HFFc6 (cell line): ENCODE measurements around the gene OR5K3. TPM values are rescaled to one million over a fixed set of nuclear protein-coding genes. Genes with fewer than 3 reads are reported as not detected.

Experiments
- DNase-seq: peaks from one replicate; pipeline ENCODE4 v3.0.0-alpha.2; 2018
- H3K27ac Mint-ChIP-seq: 2 replicates; pipeline ENCODE4 v1.8.0; 2020; ENCODE audit warnings: mild to moderate bottlenecking, mixed read lengths
- H3K27me3 Mint-ChIP-seq: 2 replicates; pipeline ENCODE4 v1.8.0; 2021; ENCODE audit warnings: mild to moderate bottlenecking, moderate library complexity, mixed read lengths; ENCODE audit not compliant: insufficient read depth
- H3K36me3 Mint-ChIP-seq: 2 replicates; pipeline ENCODE4 v1.8.0; 2021; ENCODE audit warnings: low read depth, mixed read lengths
- H3K4me1 Mint-ChIP-seq: 2 replicates; pipeline ENCODE4 v1.8.0; 2020; ENCODE audit warnings: low read depth, mixed read lengths
- H3K4me3 Mint-ChIP-seq: 2 replicates; pipeline ENCODE4 v1.8.0; 2020; ENCODE audit warnings: mild to moderate bottlenecking, moderate library complexity, mixed read lengths
- H3K9me3 Mint-ChIP-seq: 2 replicates; pipeline ENCODE4 v1.8.0; 2020; ENCODE audit warnings: mild to moderate bottlenecking, mixed read lengths
- long read RNA-seq: library from polyadenylated mRNA; unstranded; transcript quantifications from one replicate; pipeline ENCODE4 v2.0.0, GENCODE V29; 2019
- total RNA-seq, 6 experiments: library from RNA; stranded (reverse); fragmentation: NEBNext Ultra II Directional; extraction: Animal tissue kit (Norgen Biotek cat#: 25700); gene quantifications; 2 replicates in 1 of 6; 3 replicates in 5 of 6; pipeline ENCODE4 v1.2.3, GENCODE V29; 2021
- TF ChIP-seq, protein P1 (sequence below): fragments of 200-600 bp; sonication (generic); IDR thresholded peaks from 2 replicates; pipeline ENCODE4 v1.5.0; 2021; ENCODE audit warnings: antibody characterized with exemption, mild to moderate bottlenecking

The OR5K3 gene, protein sequence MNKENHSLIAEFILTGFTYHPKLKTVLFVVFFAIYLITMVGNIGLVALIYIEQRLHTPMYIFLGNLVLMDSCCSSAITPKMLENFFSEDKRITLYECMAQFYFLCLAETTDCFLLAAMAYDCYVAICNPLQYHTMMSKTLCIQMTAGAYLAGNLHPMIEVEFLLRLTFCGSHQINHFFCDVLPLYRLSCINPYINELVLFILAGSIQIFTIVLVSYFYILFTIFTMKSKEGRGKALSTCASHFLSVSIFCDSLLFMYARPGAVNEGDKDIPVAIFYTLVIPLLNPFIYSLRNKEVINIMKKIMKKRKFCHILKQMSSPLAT
- not detected for total RNA-seq
- long read RNA-seq = 0 reads

DNA sequence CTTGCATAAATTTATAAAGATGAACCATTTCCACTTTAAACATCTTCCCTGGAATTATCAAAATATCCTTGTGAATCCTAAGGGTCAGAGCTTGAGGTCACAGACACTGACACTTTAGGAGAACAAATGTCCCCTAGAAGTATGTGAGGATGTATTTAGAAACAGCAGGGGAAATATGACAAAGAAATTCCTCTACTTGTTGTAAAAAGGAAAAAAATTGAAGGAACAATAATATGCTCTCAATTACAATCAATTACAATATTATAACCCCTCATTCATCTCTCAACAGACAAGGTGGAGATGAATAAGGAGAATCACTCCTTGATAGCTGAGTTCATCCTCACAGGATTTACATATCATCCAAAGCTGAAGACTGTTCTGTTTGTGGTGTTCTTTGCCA lies at the start of gene OR5K3:
Gene OR5K3, plus strand, starts transcription at position 301 of the 400 bp plus-strand sequence. Its CDS starts 0 bp downstream, at position 301.
- Mint-ChIP-seq H3K4me1 (no peaks in the 10 kb centered on the region), H3K27ac (no peak within 1 kb of the TSS), H3K27me3 (peaks cover 3% of the 10 kb centered on the region; the same call in 1 of the 2 replicates), H3K4me3 (no peak within 1 kb of the TSS), H3K36me3 (no peaks in the 10 kb centered on the region), H3K9me3 (no peaks in the 10 kb centered on the region)
- no peak for DNase-seq
- TF ChIP-seq, protein P1, sequence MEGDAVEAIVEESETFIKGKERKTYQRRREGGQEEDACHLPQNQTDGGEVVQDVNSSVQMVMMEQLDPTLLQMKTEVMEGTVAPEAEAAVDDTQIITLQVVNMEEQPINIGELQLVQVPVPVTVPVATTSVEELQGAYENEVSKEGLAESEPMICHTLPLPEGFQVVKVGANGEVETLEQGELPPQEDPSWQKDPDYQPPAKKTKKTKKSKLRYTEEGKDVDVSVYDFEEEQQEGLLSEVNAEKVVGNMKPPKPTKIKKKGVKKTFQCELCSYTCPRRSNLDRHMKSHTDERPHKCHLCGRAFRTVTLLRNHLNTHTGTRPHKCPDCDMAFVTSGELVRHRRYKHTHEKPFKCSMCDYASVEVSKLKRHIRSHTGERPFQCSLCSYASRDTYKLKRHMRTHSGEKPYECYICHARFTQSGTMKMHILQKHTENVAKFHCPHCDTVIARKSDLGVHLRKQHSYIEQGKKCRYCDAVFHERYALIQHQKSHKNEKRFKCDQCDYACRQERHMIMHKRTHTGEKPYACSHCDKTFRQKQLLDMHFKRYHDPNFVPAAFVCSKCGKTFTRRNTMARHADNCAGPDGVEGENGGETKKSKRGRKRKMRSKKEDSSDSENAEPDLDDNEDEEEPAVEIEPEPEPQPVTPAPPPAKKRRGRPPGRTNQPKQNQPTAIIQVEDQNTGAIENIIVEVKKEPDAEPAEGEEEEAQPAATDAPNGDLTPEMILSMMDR = no peak

DNA sequence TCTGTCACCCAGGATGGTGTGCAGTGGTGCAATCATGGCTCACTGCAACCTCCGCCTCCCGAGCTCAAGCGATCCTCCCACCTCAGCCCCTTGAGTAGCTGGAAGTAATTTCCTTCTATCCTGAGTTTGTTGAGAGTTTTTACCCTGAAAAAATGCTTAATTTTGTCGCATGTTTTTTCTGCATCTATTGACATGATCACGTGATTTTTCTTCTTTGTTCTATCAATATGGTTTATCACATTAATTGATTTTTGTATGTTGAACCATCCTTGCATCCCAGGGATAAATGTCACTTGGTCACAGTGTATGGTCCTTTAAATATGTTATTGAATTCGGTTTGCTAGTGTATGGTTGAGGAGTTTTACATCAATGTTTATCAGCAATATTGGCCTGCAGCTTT lies 48.7 kb upstream of the OR5K3 start:
- H3K27ac Mint-ChIP-seq = no peak overlapping the region

DNA sequence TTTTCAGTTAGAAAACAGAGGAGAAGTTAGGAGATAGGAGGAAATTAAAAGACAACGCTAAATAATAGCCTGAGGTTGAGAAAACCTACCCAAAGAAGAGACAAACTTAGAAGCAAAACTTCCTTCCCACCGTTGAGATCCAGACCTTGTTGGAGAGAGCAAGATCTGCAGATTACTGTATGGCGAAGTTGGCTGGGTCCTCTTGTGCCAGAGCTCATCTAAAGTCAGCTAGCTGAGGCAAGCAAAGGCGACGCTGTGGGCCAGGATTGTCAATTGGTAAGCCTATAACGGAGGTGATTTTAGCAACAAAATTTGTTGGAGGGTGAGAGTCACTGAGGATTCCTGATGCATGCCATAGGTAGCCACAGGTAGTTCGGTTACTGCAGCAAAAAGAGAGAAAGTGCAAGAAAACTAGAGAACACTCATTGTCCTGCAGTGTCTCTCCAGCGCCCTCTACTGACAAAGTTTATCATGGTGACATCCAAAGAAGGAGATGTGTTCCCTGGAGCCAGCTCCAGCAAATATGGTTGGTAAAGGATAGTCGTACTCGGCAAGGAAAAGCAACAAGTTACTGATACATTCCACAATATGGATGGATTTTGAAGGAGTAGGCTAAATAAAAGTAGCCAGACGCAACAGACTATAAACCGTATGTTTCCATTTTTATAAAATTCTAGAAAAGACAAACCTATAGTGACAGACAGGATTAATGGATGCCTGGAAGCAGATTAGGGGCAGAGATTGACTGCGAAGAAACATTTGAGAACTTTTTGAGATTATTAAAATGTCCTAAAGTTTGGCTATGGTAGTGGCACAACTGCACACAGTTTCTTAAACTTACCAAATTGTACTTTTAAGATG lies 46.6 kb upstream of the OR5K3 start:
- TF ChIP-seq, protein P1 = peak; percentile 82
- Mint-ChIP-seq H3K4me3 (no peak overlapping the region; the same call in 1 of the 2 replicates), H3K27ac (no peak overlapping the region), H3K4me1 (no peaks in the 10 kb centered on the region), H3K9me3 (no peaks in the 10 kb centered on the region), H3K36me3 (no peaks in the 10 kb centered on the region), H3K27me3 (0 out of 2 replicates have a peak, but pooled peaks cover 2% of the 10 kb centered on the region)
- DNase-seq = peak; percentile 28

More for the DNA sequence above, 48.7 kb upstream of the OR5K3 start:
- H3K9me3 Mint-ChIP-seq = no peaks in the 10 kb centered on the region
- H3K36me3 Mint-ChIP-seq = no peaks in the 10 kb centered on the region
- no peaks in the 10 kb centered on the region for H3K4me1 Mint-ChIP-seq
- TF ChIP-seq, protein P1 = no peak
- H3K4me3 Mint-ChIP-seq = no peak overlapping the region
- DNase-seq = no peak
- 0 out of 2 replicates have a peak, but pooled peaks cover 2% of the 10 kb centered on the region for H3K27me3 Mint-ChIP-seq

DNA sequence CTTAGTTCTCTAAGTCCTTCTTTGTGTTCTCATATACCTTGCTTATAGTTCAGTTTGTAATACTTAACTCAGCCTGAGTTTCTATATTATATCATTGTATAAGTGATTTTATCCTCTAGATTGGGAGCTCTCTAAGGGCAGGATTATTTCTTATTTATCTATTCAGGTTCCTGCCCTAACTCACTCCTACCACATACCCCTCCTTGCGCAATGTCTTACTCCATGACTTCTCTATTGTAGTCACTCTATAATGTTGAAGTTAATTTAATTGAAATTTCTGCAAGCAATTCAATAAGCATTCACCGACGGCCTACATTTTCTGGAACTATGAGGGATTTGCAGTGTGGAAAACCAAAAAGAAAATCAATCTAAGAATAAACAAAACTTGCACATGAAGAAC lies 40.4 kb upstream of the OR5K3 start:
- Mint-ChIP-seq H3K27me3 (no peaks in the 10 kb centered on the region), H3K36me3 (no peaks in the 10 kb centered on the region), H3K9me3 (no peaks in the 10 kb centered on the region), H3K4me3 (no peak overlapping the region), H3K4me1 (no peaks in the 10 kb centered on the region), H3K27ac (no peak overlapping the region)
- TF ChIP-seq, protein P1 = no peak
- DNase-seq = no peak

DNA sequence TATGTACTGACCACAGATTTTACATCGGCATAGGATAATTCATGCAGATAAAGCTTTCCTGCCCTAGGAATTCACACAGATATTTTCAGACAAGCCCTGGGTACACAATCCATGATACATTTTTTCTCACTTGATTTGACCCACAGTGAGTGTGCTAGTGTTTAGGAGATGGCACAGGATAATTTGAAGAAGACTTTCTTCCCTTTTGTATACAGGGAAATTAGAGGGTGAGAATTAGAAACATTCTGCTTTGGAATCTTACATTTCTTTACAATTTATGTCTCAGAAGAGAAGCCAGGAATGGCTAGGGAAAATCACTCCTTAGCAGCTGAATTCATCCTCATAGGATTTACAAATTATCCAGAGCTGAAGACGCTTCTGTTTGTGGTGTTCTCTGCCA lies 36.9 kb upstream of the OR5K3 start, which contains the start of gene OR5K4:
Gene OR5K4, plus strand, starts transcription at position 301 of the 400 bp plus-strand sequence. Its CDS starts 0 bp downstream, at position 301.
- Mint-ChIP-seq H3K27ac (no peak within 1 kb of the TSS), H3K4me1 (no peaks in the 10 kb centered on the region), H3K9me3 (no peaks in the 10 kb centered on the region), H3K27me3 (peaks cover 2% of the 10 kb centered on the region; the same call in 1 of the 2 replicates), H3K36me3 (no peaks in the 10 kb centered on the region), H3K4me3 (no peak within 1 kb of the TSS)
- TF ChIP-seq, protein P1 = no peak
- DNase-seq = no peak
